ENCODE data around the gene TAPBP.

DNA sequence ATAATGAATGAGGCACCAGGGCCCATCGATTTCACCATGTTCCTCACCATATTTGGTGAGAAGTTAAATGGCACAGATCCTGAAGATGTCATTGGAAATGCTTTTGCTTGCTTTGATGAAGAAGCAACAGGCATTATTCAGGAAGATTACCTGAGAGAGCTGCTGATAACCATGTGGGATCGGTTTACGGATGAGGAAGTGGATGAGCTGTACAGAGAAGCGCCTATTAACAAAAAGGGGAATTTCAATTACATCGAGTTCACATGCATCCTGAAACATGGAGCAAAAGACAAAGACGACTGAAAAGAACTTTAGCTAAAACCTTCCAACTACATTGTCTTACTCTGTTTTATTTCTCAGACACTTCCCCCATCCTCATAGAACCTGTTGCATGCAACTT lies 25.3 kb upstream of the TAPBP start:
- TF ChIP-seq CEBPB (IDR thresholded peaks at IDR 0.05), result no peak
- TF ChIP-seq YY1 (IDR thresholded peaks at IDR 0.05; ENCODE audit: low read depth), result no peak
- no peak for TF ChIP-seq EGR1 (IDR thresholded peaks at IDR 0.05)
- no peak for TF ChIP-seq TAF1 (IDR thresholded peaks at IDR 0.05; ENCODE audit: low read depth)
- TF ChIP-seq TEAD4 (IDR thresholded peaks at IDR 0.05), result no peak
- TF ChIP-seq RAD21 (IDR thresholded peaks at IDR 0.05; ENCODE audit: low read depth), result no peak
- no peak for TF ChIP-seq TCF12 (IDR thresholded peaks at IDR 0.05; ENCODE audit: low read depth)
- TF ChIP-seq, protein P1, sequence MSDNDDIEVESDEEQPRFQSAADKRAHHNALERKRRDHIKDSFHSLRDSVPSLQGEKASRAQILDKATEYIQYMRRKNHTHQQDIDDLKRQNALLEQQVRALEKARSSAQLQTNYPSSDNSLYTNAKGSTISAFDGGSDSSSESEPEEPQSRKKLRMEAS (IDR thresholded peaks at IDR 0.05), result no peak
